CD4-positive, alpha-beta T cell treated with Interferon alpha-2 for 1 hour (primary cell): ENCODE measurements around the gene TERB2.
A peak's percentile ranks its signal among the peaks of the same experiment; 100 is the strongest.
"Not testable (repeated sequence)": the region's sequence is repeated elsewhere in the genome, so short reads cannot be mapped to it uniquely, and the experiment has no call there.

ENCODE experiments used
- DNase-seq, 2 donors: peaks; one replicate each; pipeline ENCODE4 v3.0.0-alpha.2; 2020 to 2022

TERB2 gene

DNA sequence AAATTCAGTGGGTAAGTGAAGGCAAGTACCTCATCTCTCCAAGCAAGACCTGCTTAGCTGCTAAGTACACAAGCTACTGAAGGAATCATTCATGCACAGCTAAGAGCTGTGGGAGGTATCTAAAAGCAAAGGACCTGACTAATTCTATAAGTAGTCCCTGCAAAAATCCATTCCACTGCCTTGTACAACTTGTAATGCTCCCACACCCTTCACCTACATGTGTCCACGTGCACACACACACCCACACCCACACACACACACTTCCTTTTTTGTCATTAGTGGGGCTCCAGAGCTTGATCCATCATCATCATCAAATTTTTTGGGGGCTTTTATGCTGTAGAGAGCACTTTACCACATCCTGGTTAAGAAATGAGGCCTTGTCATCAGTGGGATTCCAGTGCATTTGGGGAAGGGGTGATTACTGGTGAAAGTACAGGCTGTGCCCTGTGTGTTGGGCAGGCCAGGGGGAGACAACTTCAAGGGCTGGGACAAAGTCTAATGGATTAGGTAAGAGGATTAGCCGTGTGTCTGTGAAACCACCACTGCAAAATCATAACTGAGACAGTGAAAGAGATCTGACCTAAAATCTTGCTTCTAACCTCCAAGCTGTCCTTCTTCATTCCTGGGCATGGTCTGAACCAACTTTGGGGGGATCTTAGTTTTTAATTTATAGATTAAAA is 47.4 kb downstream of the TERB2 start:
- DNase-seq = not testable (repeated sequence)

DNA sequence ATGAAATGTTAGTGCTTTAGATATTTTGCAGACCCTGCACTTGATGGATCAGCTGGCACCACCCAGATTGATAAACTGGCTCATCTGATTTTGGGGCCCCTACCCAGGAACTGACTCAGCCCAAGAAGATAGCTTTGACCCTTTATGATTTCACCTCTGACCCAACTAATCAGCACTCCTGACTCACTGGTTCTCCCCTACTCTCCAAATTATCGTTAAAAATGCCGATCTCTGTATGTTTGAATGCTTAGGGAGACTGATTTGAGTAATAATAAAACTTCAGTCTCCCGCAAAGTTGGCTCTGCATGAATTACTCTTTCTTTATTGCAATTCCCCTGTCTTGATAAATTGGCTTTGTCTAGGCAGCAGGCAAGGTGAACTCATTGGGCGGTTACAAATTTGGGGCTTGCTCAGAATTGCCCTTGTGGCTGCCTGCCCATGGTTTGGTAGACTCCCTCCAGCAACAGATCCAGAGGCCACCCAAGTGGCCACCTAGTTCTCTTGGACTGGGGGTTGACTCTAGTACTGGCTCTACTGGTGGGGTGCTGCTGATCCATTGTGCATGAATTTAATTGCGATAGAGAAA is 48.2 kb downstream of the TERB2 start:
- DNase-seq = not testable (repeated sequence)

DNA sequence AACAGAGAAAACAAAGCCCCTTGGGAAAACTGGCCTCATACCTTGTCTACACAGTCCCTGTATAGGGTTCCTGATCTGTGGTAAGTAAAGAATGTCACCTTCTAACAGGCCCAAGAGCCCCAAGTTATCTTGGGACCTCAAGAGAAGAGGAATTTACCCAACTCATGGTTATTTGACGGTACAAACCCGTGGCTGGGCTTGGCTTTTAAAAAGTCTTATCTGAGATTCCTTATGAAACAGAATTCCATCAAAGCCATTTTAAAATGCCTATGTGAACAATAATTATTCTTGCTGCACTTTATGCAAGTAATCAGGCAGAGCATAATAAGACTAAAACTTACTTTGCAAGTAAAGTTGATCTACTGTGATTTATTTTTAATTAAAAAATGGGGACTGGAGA is 52.6 kb downstream of the TERB2 start:
- no peak for DNase-seq

DNA sequence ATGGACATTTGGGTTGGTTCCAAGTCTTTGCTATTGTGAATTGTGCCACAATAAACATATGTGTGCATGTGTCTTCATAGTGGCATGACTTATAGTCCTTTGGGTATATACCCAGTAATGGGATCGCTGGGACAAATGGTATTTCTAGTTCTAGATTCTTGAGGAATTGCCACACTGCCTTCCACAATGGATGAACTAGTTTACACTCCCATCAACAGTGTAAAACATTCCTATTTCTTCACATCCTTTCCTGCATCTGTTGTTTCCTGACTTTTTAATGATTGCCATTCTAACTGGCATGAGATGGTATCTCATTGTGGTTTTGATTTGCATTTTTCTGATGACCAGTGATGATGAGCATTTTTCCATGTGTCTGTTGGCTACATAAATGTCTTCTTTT is 58.6 kb downstream of the TERB2 start:
- DNase-seq = not testable (repeated sequence)

DNA sequence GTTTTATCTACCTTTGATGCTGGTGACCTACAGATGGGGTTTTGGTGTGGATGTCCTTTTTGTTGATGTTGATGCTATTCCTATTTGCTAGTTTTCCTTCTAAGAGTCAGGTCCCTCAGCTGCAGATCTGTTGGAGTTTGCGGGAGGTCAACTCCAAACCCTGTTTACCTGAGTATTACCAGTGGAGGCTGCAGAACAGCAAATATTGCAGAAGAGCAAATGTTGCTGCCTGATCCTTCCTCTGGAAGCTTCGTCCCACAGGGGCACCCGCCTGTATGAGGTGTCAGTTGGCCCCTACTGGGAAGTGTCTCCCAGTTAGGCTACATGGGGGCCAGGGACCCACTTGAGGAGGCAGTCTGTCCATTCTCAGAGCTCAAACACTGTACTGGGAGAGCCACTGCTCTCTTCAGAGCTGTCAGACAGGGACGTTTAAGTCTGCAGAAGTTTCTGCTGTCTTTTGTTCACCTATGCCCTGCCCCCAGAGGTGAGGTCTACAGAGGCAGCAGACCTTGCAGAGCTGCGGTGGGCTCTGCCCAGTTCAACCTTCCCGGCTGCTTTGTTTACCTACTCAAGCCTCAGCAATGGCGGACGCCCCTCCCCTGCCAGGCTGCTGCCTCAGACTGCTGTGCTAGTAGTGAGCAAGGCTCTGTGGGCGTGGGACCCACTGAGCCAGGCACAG is 63.9 kb downstream of the TERB2 start:
- DNase-seq = not testable (repeated sequence)

DNA sequence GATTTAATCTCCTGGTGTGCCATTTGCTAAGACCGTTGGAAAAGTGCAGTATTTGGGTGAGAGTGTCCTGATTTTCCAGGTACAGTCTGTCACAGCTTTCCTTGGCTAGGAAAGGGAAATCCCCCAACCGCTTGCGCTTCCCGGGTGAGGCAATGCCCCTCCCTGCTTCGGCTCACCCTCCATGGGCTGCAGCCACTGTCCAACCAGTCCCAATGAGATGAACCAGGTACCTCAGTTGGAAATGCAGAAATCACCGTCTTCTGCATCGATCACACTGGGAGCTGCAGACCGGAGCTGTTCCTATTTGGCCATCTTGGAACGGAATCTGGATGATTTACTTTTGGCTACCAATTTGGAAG is 64.4 kb downstream of the TERB2 start:
- DNase-seq = not testable (repeated sequence)

DNA sequence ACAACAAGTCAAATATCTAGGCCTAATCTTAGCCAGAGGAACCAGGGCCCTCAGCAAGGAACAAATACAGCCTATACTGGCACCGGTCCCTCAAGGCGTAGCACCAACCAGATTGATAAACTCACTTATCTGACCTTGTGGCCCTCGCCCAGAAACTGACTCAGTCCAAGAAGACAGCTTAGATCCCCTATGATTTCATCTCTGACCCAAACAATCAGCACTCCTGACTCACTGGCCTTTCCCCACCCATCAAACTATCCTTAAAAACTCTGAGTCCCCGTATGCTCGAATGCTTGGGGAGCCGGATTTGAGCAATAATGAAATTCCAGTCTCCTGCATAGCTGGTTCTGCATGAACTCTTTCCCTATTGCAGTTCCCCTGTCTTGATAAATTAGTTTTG is 64.9 kb downstream of the TERB2 start:
- DNase-seq = no peak

DNA sequence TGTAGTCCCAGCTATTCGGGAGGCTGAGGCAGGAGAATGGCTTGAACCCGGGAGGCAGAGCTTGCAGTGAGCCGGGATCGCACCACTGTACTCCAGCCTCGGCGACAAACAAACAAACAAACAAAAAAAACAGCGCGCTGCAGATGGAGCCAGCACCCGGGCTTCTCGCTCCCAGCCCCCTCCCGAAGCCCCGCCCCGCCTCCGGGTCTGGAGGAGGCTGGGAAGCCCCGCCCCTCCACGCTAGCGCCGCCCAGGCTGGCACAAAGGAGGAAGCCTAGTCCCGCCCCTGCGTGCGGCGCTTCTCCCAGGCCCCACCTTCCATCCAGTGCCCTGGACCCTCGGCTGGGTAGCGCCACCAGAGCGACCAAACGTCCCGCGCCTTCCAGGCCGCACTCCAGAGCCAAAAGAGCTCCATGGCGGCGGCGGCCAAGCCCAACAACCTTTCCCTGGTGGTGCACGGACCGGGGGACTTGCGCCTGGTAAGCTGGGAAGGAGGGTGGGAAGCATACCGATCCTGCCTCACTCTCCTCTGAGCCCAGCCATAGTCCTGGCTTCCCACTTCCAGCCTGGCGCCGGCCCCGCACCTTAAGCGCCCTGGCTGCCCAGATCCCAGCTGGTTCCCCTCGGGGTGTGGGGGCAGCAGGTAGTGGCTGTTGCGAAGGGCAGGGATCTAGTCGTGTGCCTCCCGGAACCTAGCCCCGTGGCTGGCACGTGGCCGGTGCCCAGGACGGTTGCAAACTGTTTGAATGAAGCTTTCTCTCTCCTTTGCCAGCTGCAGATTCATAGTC is 66.6 kb downstream of the TERB2 start, which contains the start of gene SORD:
Gene SORD (plus strand): TSS at position 325 of the 788 bp plus-strand sequence. CDS start 89 bp downstream, at position 414.
- DNase-seq = peak; percentile 89 to 91

DNA sequence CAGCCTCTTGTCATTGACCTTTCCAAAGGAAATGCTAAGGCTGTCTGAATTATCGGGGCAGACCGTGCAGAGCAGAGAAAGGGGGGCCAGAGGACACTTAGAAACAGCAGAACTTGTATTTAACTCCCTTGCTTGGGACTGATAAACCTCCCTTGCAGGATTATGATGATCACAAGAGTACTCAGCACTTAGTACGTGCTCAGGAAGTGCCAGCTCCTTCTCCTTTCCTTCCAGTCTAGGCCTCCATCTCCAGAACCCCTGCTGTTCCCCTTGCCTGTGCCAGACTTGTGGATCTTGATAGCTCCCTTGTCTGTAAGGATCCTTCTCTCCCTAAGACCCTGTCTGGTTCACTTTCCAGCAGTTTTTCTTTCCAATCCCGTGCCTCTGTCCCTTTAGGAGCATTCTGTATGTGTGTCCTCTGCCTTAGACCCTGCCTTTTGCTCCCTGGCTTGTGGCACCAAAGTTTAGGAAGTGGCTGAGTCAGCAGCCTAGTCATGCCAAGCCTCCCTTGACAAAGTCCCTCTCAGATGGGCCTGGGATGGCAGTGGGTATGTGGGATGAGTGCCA is 67.3 kb downstream of the TERB2 start:
- no peak for DNase-seq

DNA sequence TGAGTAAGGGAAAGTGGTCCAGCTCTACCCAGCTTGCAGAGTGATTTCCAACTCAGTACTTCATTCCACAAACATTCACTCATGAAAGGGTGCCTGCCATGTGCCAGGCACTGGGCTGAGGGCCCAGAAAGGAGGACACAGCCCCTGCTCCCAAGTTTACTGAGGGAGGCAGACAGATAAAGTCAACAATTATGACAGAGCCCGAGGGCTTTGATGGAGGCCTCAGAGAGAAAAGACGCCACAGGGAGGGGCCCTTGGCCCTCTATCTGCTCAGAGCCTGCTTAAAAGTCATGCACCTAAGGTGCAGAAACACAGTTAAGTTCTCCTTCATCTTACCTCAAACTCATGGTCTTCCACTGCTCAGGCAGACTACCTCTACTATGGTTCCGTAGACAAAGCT is 68.2 kb downstream of the TERB2 start:
- not testable (repeated sequence) for DNase-seq

DNA sequence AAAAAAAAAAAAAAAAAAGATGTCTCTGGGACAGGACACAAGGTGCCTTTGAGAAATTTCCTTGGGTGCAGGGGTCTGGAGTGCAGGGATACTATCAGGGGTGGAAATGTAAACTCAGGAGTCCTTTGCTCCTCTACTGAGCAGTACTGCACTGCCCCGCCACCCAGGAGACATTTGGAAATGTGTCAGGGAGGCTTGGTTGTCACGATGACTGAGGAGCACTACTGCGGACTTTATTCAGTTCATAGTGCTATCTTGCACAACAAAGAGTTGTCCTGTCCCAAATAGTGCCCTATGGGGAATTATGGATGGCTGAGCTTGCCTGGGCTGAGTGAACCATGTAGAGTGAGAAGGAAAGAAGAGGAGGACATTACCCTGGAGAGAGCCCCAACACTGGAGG is 69.1 kb downstream of the TERB2 start:
- DNase-seq = not testable (repeated sequence)

DNA sequence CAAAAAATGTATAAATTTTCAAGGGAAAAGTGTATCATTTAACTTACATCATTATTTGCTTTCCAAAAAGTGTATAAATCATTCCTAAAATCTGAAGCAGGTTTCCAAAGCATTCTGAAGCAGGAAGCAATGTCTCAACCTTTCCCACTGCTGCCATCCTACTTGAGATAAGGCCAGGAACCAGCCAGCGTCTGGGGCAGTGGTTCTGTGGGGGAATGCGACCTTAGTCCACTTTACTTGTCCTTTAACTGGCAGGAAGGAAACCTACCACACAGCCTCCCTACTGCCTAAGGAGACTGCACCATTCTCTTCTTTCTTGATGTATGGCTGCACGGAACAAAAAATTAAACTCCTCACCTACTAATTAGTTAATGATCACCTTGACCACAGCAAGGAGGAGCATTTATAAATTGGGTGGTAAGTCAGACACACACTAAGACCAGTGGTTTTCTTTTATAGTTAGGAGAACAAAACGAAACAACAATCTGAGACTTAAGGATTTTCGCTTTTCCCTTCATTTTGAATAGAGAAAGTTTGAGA is 70.2 kb downstream of the TERB2 start:
- no peak for DNase-seq

DNA sequence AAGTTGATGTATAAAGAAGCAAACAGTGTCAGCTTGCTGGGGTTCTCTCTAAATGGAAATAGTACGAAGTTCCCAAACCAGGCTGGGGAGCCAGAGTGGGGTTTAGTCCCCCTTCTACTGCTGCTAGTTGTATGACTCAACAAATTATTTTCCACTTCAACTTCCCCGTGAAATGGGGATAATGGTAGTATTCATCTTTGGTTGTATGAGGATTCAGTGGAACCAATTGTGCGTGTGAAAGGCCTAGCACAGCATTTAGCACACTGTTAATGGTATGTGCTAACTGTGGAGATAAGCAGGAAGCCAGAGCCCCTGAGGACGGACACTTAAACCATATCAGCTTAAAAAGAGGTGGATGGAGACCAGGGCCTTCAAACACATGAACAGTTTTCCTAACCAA is 70.7 kb downstream of the TERB2 start:
- DNase-seq = no peak
